Lower leg skin (tissue), 3 donors: ENCODE measurements around the gene SRSF5.

Source experiments
- POLR2A ChIP-seq, 2 donors: fragments of 450-650 bp; IDR thresholded peaks; one replicate each; pipeline ENCODE4 v1.6.1; 2016 to 2017; ENCODE audit warnings: antibody characterized with exemption in 2 of 2, mild to moderate bottlenecking in 1 of 2, moderate library complexity in 1 of 2
- TF ChIP-seq, protein P1 (sequence below), 3 donors: fragments of 450-650 bp; IDR thresholded peaks; one replicate each; pipeline ENCODE4 v1.5.1; 2016; ENCODE audit warnings: antibody characterized with exemption in 3 of 3, mild to moderate bottlenecking in 3 of 3, moderate library complexity in 2 of 3

GRCh38 chr14:69819607-69820006 is 52.7 kb downstream of the SRSF5 start:
- TF ChIP-seq, protein P1, sequence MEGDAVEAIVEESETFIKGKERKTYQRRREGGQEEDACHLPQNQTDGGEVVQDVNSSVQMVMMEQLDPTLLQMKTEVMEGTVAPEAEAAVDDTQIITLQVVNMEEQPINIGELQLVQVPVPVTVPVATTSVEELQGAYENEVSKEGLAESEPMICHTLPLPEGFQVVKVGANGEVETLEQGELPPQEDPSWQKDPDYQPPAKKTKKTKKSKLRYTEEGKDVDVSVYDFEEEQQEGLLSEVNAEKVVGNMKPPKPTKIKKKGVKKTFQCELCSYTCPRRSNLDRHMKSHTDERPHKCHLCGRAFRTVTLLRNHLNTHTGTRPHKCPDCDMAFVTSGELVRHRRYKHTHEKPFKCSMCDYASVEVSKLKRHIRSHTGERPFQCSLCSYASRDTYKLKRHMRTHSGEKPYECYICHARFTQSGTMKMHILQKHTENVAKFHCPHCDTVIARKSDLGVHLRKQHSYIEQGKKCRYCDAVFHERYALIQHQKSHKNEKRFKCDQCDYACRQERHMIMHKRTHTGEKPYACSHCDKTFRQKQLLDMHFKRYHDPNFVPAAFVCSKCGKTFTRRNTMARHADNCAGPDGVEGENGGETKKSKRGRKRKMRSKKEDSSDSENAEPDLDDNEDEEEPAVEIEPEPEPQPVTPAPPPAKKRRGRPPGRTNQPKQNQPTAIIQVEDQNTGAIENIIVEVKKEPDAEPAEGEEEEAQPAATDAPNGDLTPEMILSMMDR (IDR thresholded peaks at IDR 0.05), result no peak
- no peak for TF ChIP-seq POLR2A (IDR thresholded peaks at IDR 0.05)
